GM23338 (cell line): ENCODE results near the gene SEL1L3.

Experiments used
- CREB1 ChIP-seq: fragments of 250-450 bp; sonication (Bioruptor Pico); IDR thresholded peaks from 2 replicates; pipeline ENCODE4 v1.5.0; 2020; ENCODE audit warnings: low read depth, mild to moderate bottlenecking, moderate library complexity
- CTCF ChIP-seq, 2 experiments: fragments of 200-600 bp in 1 of 2; sonication (generic) in 1 of 2; conservative IDR thresholded peaks; 2 replicates each; pipeline versions ENCODE4 v1.5.1 to v1.6.1; 2016 to 2017; ENCODE audit warnings: antibody characterized with exemption in 2 of 2, low read depth in 2 of 2, mild to moderate bottlenecking in 2 of 2, moderate library complexity in 1 of 2
- EZH2 ChIP-seq: fragments of 200-600 bp; sonication (generic); IDR thresholded peaks from one replicate; pipeline ENCODE4 v1.8.0; 2017; ENCODE audit warnings: antibody characterized with exemption, mild to moderate bottlenecking, low read depth; ENCODE audit not compliant: unreplicated experiment
- EZH2phosphoT487 ChIP-seq: fragments of 200-600 bp; sonication (generic); IDR thresholded peaks from one replicate; pipeline ENCODE4 v1.8.1; 2018; ENCODE audit warnings: antibody characterized with exemption; ENCODE audit not compliant: unreplicated experiment
- JUNB ChIP-seq: IDR thresholded peaks from one replicate; pipeline ENCODE4 v1.6.1; 2016; ENCODE audit warnings: antibody characterized with exemption; ENCODE audit not compliant: unreplicated experiment
- POLR2AphosphoS5 ChIP-seq: IDR thresholded peaks from 2 replicates; pipeline ENCODE4 v1.6.1; 2016; ENCODE audit warnings: antibody characterized with exemption, low read depth
- ZNF114 ChIP-seq: fragments of 250-450 bp; sonication (Bioruptor Pico); IDR thresholded peaks from 2 replicates; pipeline ENCODE4 v1.5.0; 2020; ENCODE audit warnings: mild to moderate bottlenecking, moderate library complexity
- TF ChIP-seq, protein P1 (sequence below): IDR thresholded peaks from one replicate; pipeline ENCODE4 v1.6.1; 2018; ENCODE audit warnings: antibody characterized with exemption; ENCODE audit not compliant: unreplicated experiment

GRCh38 chr4:25782482-25782881, 80.3 kb downstream of the SEL1L3 start:
- TF ChIP-seq CTCF (conservative IDR thresholded peaks at IDR 0.05; ENCODE audit: low read depth in 2 of 2), result no peak
- no peak for TF ChIP-seq EZH2phosphoT487
- no peak for TF ChIP-seq POLR2AphosphoS5
- TF ChIP-seq ZNF114 (CRISPR knock-in tag), result no peak
- no peak for TF ChIP-seq CREB1 (CRISPR knock-in tag)
- TF ChIP-seq, protein P1, sequence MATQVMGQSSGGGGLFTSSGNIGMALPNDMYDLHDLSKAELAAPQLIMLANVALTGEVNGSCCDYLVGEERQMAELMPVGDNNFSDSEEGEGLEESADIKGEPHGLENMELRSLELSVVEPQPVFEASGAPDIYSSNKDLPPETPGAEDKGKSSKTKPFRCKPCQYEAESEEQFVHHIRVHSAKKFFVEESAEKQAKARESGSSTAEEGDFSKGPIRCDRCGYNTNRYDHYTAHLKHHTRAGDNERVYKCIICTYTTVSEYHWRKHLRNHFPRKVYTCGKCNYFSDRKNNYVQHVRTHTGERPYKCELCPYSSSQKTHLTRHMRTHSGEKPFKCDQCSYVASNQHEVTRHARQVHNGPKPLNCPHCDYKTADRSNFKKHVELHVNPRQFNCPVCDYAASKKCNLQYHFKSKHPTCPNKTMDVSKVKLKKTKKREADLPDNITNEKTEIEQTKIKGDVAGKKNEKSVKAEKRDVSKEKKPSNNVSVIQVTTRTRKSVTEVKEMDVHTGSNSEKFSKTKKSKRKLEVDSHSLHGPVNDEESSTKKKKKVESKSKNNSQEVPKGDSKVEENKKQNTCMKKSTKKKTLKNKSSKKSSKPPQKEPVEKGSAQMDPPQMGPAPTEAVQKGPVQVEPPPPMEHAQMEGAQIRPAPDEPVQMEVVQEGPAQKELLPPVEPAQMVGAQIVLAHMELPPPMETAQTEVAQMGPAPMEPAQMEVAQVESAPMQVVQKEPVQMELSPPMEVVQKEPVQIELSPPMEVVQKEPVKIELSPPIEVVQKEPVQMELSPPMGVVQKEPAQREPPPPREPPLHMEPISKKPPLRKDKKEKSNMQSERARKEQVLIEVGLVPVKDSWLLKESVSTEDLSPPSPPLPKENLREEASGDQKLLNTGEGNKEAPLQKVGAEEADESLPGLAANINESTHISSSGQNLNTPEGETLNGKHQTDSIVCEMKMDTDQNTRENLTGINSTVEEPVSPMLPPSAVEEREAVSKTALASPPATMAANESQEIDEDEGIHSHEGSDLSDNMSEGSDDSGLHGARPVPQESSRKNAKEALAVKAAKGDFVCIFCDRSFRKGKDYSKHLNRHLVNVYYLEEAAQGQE, result no peak
- no peak for TF ChIP-seq JUNB
- no peak for TF ChIP-seq EZH2
